Progenitor cell of endocrine pancreas (in vitro differentiated cells): ENCODE measurements around the gene TRPV2. TPM values are rescaled to one million over a fixed set of nuclear protein-coding genes. Genes with fewer than 3 reads are reported as not detected.
"Not testable (repeated sequence)": the region's sequence is repeated elsewhere in the genome, so short reads cannot be mapped to it uniquely, and the experiment has no call there.

Experiments used
- DNase-seq: peaks from one replicate; pipeline ENCODE4 v3.0.0; 2021; ENCODE audit warnings: low spot score; ENCODE audit not compliant: unreplicated experiment
- H3K27ac Mint-ChIP-seq: 2 replicates; pipeline ENCODE4 v1.8.0; 2021; ENCODE audit warnings: mild to moderate bottlenecking, moderate library complexity, mixed read lengths
- H3K27me3 Mint-ChIP-seq: 2 replicates; pipeline ENCODE4 v1.8.0; 2021; ENCODE audit warnings: mixed read lengths
- H3K36me3 Mint-ChIP-seq: 2 replicates; pipeline ENCODE4 v1.8.0; 2022; ENCODE audit warnings: mixed read lengths; ENCODE audit not compliant: insufficient read depth
- H3K4me1 Mint-ChIP-seq: 2 replicates; pipeline ENCODE4 v1.8.0; 2021; ENCODE audit warnings: low read depth, mixed read lengths
- H3K4me3 Mint-ChIP-seq: 2 replicates; pipeline ENCODE4 v1.8.0; 2021; ENCODE audit warnings: low read depth, mild to moderate bottlenecking, moderate library complexity, mixed read lengths
- H3K9me3 Mint-ChIP-seq: 2 replicates; pipeline ENCODE4 v1.8.0; 2021; ENCODE audit warnings: low read depth, mixed read lengths
- total RNA-seq: library from RNA; stranded (reverse); gene quantifications from 2 replicates; pipeline ENCODE4 v1.2.1, GENCODE V29; 2021
- TF ChIP-seq, protein P1 (sequence below): fragments of 200-600 bp; sonication (generic); IDR thresholded peaks from one replicate; pipeline ENCODE4 v1.5.0; 2021; ENCODE audit warnings: antibody characterized with exemption, mild to moderate bottlenecking; ENCODE audit not compliant: unreplicated experiment

The TRPV2 gene
- total RNA-seq, 1 donor from 2014 or later, result 2.1 TPM

DNA sequence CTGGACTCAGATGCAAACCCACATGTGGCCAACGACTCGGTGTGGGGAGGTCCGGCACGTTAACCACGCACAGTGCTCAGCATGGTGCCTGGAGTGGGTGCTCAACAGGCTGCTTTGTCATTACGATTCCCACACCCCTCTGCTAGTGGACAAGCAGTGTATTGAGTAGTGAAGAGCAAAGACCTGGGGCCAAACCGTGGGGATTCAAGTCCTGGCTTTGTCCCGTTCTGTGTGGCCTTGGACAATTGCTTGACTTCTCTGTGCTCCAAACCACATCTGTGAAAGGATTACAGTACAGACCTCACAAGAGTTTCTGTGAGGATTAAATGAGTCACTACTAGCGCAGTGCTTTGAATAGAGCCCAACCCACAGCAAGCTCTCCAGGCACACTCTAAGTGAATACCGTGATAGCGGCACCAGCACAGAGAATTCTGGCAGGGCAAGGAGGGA lies 33.8 kb downstream of the TRPV2 start:
- Mint-ChIP-seq H3K36me3 (peaks cover 8% of the 10 kb centered on the region), H3K27me3 (no peaks in the 10 kb centered on the region), H3K9me3 (no peaks in the 10 kb centered on the region), H3K27ac (no peak overlapping the region), H3K4me3 (no peak overlapping the region), H3K4me1 (peaks cover 5% of the 10 kb centered on the region)
- no peak for DNase-seq
- TF ChIP-seq, protein P1, sequence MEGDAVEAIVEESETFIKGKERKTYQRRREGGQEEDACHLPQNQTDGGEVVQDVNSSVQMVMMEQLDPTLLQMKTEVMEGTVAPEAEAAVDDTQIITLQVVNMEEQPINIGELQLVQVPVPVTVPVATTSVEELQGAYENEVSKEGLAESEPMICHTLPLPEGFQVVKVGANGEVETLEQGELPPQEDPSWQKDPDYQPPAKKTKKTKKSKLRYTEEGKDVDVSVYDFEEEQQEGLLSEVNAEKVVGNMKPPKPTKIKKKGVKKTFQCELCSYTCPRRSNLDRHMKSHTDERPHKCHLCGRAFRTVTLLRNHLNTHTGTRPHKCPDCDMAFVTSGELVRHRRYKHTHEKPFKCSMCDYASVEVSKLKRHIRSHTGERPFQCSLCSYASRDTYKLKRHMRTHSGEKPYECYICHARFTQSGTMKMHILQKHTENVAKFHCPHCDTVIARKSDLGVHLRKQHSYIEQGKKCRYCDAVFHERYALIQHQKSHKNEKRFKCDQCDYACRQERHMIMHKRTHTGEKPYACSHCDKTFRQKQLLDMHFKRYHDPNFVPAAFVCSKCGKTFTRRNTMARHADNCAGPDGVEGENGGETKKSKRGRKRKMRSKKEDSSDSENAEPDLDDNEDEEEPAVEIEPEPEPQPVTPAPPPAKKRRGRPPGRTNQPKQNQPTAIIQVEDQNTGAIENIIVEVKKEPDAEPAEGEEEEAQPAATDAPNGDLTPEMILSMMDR, result no peak

DNA sequence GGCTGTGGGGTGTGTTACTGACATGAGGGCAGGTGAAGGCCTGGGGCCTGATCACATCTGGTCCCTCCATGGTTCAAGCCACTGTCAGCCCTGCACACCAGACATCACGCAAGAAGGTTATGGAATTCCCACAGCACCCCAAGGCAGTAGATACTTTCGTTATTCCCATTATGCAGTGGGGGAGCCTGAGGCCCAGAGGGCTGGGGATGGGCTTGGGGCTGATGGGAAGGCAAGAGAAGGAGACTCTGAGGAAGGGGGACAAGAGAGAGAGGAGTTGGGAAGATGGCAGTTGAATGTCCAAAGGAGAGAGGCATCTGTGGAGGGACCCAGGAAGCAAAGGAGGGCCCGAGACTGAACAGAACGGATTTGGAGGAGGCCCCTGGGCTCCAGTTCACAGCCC lies 34.7 kb downstream of the TRPV2 start:
- Mint-ChIP-seq H3K36me3 (peaks cover 8% of the 10 kb centered on the region), H3K9me3 (no peaks in the 10 kb centered on the region), H3K4me1 (peaks cover 1% of the 10 kb centered on the region), H3K27me3 (no peaks in the 10 kb centered on the region), H3K4me3 (no peak overlapping the region), H3K27ac (no peak overlapping the region)
- DNase-seq, result no peak
- TF ChIP-seq, protein P1, result no peak

DNA sequence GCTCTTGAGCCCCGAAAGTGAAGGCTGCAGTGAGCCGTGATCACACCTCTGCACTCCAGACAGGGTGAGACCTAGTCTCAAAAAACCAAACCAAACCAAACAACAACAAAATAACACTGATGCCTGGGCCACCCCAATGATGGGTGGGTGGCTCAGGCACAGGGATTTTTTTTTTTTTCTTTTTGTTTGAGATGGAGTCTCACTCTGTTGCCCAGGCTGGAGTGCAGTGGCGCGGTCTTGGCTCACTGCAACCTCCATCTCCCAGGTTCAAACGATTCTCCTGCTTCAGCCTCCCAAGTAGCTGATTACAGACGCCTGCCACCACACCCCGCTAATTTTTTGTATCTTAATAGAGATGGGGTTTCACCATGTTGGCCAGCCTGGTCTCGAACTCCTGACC lies 36.9 kb downstream of the TRPV2 start:
- not testable (repeated sequence) for H3K4me1 Mint-ChIP-seq, H3K36me3 Mint-ChIP-seq, H3K4me3 Mint-ChIP-seq, H3K27me3 Mint-ChIP-seq, H3K27ac Mint-ChIP-seq, DNase-seq, H3K9me3 Mint-ChIP-seq

DNA sequence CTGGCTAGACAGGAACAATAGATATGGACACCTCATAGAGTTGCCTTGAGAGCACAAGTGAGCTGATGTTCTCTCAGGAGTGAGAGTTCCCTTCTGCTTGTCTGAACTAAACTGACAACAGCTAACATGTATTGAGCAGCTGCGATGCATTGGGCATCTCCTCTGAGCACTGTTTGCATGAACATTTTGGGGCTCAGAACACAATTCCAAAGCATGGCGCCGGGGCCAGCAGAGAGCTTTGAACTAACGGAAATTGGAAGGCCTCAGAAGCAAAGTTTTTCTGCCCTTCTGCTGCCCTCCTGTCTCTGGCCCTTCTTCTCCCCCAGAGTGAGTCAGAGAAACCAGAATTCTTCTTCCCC lies 38.1 kb downstream of the TRPV2 start:
- no peak overlapping the region for H3K27ac Mint-ChIP-seq
- H3K36me3 Mint-ChIP-seq, result peaks cover 4% of the 10 kb centered on the region
- no peaks in the 10 kb centered on the region for H3K4me1 Mint-ChIP-seq
- TF ChIP-seq, protein P1, result no peak
- no peak overlapping the region for H3K4me3 Mint-ChIP-seq
- no peaks in the 10 kb centered on the region for H3K9me3 Mint-ChIP-seq
- H3K27me3 Mint-ChIP-seq, result no peaks in the 10 kb centered on the region
- DNase-seq, result no peak

DNA sequence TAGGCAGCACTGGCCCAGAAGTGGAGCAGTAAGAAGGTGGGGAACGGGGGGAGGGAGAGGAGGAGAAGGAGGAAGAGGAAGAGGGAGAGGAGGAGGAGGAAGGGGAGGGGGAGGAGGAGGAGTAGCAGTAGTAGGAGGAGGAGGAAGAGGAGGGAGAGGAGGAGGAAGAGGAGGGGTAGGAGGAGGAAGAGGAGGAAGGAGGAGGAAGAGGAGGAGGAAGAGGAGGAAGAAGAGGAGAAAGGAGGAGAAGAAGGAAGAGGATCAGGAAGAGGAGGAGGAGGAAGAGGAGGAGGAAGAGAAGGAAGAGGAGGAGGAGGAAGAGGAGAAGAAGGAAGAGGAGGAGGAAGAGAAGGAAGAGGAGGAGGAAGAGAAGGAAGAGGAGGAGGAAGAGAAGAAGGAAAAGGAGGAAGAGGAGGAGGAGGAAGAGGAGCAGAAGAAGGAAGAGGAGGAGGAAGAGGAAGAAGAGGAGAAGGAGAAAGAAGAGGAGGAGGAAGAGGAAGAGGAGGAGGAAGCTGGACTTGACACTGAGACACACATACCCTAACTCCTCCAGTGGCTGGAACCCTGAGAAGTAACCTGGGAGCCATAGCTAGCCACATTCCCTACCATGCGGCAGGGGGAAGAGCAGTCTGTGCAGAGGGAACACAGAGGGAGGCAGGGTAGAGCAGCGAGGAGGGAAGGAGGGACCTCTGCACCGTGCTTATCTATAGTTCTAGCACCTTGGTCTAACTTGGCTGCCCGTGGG lies 40.8 kb downstream of the TRPV2 start:
- no peak for DNase-seq
- TF ChIP-seq, protein P1, result no peak
- Mint-ChIP-seq H3K9me3 (no peaks in the 10 kb centered on the region), H3K4me1 (peaks cover 7% of the 10 kb centered on the region), H3K27me3 (no peaks in the 10 kb centered on the region), H3K27ac (no peak overlapping the region), H3K36me3 (peaks cover 2% of the 10 kb centered on the region), H3K4me3 (no peak overlapping the region)

DNA sequence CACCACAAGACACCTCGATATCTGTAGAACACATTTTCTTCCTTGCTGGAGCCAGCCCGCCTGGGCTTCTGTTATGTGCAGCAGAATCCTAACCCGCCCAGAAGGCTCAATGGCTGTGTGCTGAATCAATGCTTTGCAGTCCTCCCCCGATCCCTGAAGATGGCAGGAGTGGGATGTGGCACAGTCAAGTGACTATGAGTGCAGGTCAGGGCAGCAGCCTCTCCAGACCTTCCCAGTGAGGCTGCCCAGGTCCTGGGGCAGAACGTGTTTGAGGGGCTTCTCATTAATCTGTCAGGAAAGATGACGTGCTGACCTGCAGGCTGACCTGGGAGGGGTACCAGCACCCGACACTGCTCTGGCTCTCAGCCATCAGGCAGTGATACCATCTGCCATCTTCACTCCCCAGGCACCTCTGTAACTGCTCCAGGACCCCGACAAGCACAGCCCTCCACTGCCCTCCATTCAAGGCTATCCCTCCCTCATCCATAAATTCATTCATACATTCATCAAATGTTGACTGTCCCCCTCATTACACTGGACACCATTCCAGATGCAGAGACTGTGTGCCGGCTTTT lies 41.5 kb downstream of the TRPV2 start:
- H3K4me1 Mint-ChIP-seq, result peaks cover 7% of the 10 kb centered on the region
- TF ChIP-seq, protein P1, result no peak
- no peaks in the 10 kb centered on the region for H3K9me3 Mint-ChIP-seq
- no peak overlapping the region for H3K4me3 Mint-ChIP-seq
- H3K27ac Mint-ChIP-seq, result no peak overlapping the region
- DNase-seq, result no peak
- H3K36me3 Mint-ChIP-seq, result peaks cover 2% of the 10 kb centered on the region
- H3K27me3 Mint-ChIP-seq, result no peaks in the 10 kb centered on the region
